Right cardiac atrium (tissue), 5 donors: ENCODE measurements around the gene DNMT1. TPM values are rescaled to one million over a fixed set of nuclear protein-coding genes. Genes with fewer than 3 reads are reported as not detected.

ENCODE experiments used
- ATAC-seq, 2 donors: fragments of 200-7000 bp; cut with Tn5 transposase; one replicate each; pipeline versions ENCODE4 v1.8.0 to v1.9.1; 2020; ENCODE audit warnings: moderate library complexity in 2 of 2, mild to moderate bottlenecking in 1 of 2
- DNase-seq, 3 donors: peaks; one replicate each; pipeline ENCODE4 v3.0.0-alpha.2; 2020
- H3K27ac ChIP-seq: one replicate; pipeline ENCODE4 v1.5.1; 2013; ENCODE audit warnings: mild to moderate bottlenecking, low read length, control low read depth, moderate library complexity
- H3K27me3 ChIP-seq: one replicate; pipeline ENCODE4 v1.6.1; 2013; ENCODE audit not compliant: control insufficient read depth, insufficient read depth
- H3K4me1 ChIP-seq: one replicate; pipeline ENCODE4 v1.6.1; 2013; ENCODE audit warnings: low read length; ENCODE audit not compliant: control insufficient read depth, insufficient read depth
- H3K4me3 ChIP-seq: one replicate; pipeline ENCODE4 v1.5.1; 2013; ENCODE audit warnings: low read length, control low read depth
- H3K9me3 ChIP-seq: one replicate; pipeline ENCODE4 v1.6.1; 2013; ENCODE audit warnings: low read length; ENCODE audit not compliant: control insufficient read depth
- WGBS: extraction: QIAGEN DNeasy Blood & Tissue Kit; methylation state at CpG from one replicate; pipeline ENCODE4 v1.1.7; 2013; 5-methylcytosine and 5-hydroxymethylcytosine counted together
- intact Hi-C, 4 donors: fragments of 100-400 bp; cut with DNase I; formaldehyde crosslinking; loops; one replicate each; pipeline versions ENCODE4 v1.11.0 to v1.14.0; 2022 to 2023
- polyA plus RNA-seq: library from polyadenylated mRNA; stranded (reverse); fragments of 200-250 nt; gene quantifications from one replicate; pipeline ENCODE4 v1.2.3, GENCODE V29; 2013
- total RNA-seq, 4 donors: library from RNA; stranded (reverse); fragmentation: NEBNext Ultra II Directional; extraction: Animal tissue kit (Norgen Biotek cat#: 25700); gene quantifications; one replicate each; pipeline ENCODE4 v1.2.1, GENCODE V29; 2021
- donor health status: healthy with polysubstance abuse.
- donor health status: DM: no; HTN: yes; CAD: no.
- donor health status: DM: no; HTN: no; CAD: no.
- donor health status: DM: no; HTN: yes; CAD: no; lungs with severe emphysema.
- donor health status: DM: yes; HTN: yes; CAD: no.

DNMT1 gene
- total and polyA plus RNA-seq, 5 donors = 19.3 to 37.2 (median 27.2) TPM

- intact Hi-C loops = no loop called here
- Histone ChIP-seq H3K9me3 (no peaks in the 10 kb centered on the region), H3K4me1 (peaks cover 5% of the 10 kb centered on the region), H3K27ac (no peak overlapping the region), H3K27me3 (no peaks in the 10 kb centered on the region), H3K4me3 (no peak overlapping the region)
- DNase-seq (peak in 1 of 3 donors; percentile 64), ATAC-seq (peak; percentile 1 to 5)
- WGBS = 88% methylated on average over 43 of the region's 43 CpGs
Measured at GRCh38 chr19:10113964-10114650, 80.6 kb downstream of the DNMT1 start.

GRCh38 chr19:10113592-10113963, 81.2 kb downstream of the DNMT1 start:
- ATAC-seq (peak in 1 of 2 donors; percentile 4), DNase-seq (peak in 2 of 3 donors; percentile 26 to 50)
- H3K27me3 ChIP-seq = no peaks in the 10 kb centered on the region
- no peaks in the 10 kb centered on the region for H3K4me1 ChIP-seq
- H3K27ac ChIP-seq = no peak overlapping the region
- no peaks in the 10 kb centered on the region for H3K9me3 ChIP-seq
- WGBS = 66% methylated on average over 19 of the region's 19 CpGs
- H3K4me3 ChIP-seq = no peak overlapping the region
- intact Hi-C loops = no loop called here

GRCh38 chr19:10112895-10113591, 81.7 kb downstream of the DNMT1 start:
- 23% methylated on average over 25 of the region's 25 CpGs for WGBS
- H3K27me3 ChIP-seq = no peaks in the 10 kb centered on the region
- no peak overlapping the region for H3K27ac ChIP-seq
- intact Hi-C loops = no loop called here
- H3K4me1 ChIP-seq = no peaks in the 10 kb centered on the region
- ATAC-seq (peak; percentile 14 to 20), DNase-seq (peak; percentile 52 to 84 (median 76))
- no peak overlapping the region for H3K4me3 ChIP-seq
- H3K9me3 ChIP-seq = no peaks in the 10 kb centered on the region

DNA sequence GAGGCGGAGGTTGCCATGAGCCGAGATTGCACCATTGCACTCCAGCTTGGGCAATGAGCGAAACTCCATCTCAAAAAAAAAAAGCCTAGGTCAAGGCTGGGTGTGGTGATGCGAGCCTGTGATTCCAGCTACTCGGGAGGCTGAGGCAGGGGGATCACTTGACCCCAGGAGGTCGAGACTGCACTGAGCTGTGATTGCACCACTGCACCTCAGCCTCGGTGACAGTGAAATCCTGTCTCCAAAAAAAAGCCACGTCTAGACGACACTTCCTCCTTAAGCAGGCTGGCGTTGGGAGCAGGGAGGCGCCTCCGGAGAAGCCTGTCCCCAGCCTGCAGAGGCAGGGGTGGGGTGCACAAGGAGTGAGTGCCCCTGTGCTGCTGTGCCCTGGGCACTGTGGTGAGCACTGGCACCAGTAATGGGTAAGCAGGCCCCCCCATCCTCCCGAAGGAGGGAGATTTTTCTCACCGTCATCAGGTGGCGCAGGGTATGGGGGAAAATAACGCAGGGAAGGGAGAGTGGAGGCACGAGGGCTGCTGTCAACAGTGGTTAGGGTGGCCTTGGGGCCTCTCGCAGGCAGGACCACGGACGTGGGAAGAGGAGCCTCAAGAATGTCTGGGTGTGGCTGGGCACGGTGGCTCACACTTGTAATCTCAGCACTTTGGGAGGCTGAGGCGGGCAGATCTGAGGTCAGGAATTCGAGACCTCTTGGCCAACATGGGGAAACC, 82.6 kb downstream of the DNMT1 start:
- no peak overlapping the region for H3K4me3 ChIP-seq
- no peaks in the 10 kb centered on the region for H3K9me3 ChIP-seq
- intact Hi-C loops = no loop called here

GRCh38 chr19:10111405-10111811, 83.3 kb downstream of the DNMT1 start, which contains the start of gene P2RY11:
P2RY11 (plus strand) TSS chr19:10111693; CDS start chr19:10111722, 29 bp downstream.
- 54% methylated on average over 8 of the region's 8 CpGs for WGBS
- intact Hi-C loops = no loop called here
- DNase-seq (peak; percentile 31 to 67 (median 64)), ATAC-seq (no peak)
- H3K4me1 ChIP-seq = no peaks in the 10 kb centered on the region
- H3K9me3 ChIP-seq = no peaks in the 10 kb centered on the region
- no peak within 1 kb of the TSS for H3K27ac ChIP-seq
- no peaks in the 10 kb centered on the region for H3K27me3 ChIP-seq
- H3K4me3 ChIP-seq = no peak within 1 kb of the TSS

More for the DNA sequence above, 82.6 kb downstream of the DNMT1 start:
- ATAC-seq (peak in 1 of 2 donors; percentile 4), DNase-seq (peak; percentile 32 to 68 (median 60))
- no peak overlapping the region for H3K27ac ChIP-seq
- 46% methylated on average over 23 of the region's 23 CpGs for WGBS
- H3K4me1 ChIP-seq = no peaks in the 10 kb centered on the region
- H3K27me3 ChIP-seq = no peaks in the 10 kb centered on the region

GRCh38 chr19:10110972-10111317, 83.8 kb downstream of the DNMT1 start:
- Histone ChIP-seq H3K4me3 (no peak overlapping the region), H3K4me1 (no peaks in the 10 kb centered on the region), H3K27me3 (no peaks in the 10 kb centered on the region), H3K27ac (no peak overlapping the region), H3K9me3 (no peaks in the 10 kb centered on the region)
- DNase-seq = peak in 1 of 3 donors; percentile 59
- intact Hi-C loops = no loop called here
- no peak for ATAC-seq
- 90% methylated on average over 19 of the region's 19 CpGs for WGBS

DNA sequence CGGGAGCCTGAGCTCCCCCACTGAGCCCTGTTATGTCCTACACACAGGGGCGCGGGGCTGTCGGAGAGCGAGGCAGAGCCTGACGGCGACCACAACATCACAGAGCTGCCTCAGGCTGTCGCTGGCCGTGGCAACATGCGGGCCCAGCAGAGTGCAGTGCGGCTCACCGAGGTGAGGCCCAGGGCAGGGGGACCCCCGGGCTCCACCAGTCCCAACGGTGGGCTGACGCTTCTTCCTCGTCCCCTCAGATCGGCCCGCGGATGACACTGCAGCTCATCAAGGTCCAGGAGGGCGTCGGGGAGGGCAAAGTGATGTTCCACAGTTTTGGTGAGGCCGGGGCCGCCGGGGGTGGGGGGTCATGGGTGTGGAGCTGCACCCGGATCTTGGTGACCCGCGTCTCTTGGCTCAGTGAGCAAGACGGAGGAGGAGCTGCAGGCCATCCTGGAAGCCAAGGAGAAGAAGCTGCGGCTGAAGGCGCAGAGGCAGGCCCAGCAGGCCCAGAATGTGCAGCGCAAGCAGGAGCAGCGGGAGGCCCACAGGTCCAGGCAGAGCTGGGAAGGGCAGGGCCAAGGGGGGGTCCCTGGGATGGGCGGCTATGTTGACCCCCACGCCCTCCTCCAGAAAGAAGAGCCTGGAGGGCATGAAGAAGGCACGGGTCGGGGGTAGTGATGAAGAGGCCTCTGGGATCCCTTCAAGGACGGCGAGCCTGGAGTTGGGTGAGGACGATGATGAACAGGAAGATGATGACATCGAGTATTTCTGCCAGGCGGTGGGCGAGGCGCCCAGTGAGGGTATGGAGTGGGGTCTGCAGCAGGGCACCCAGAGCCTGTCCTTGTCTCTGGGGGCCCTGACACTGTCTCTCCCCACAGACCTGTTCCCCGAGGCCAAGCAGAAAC, 84.4 kb downstream of the DNMT1 start:
- H3K4me3 ChIP-seq = no peak overlapping the region

GRCh38 chr19:10109528-10109927, 85.2 kb downstream of the DNMT1 start:
- no peak overlapping the region for H3K4me3 ChIP-seq
- H3K4me1 ChIP-seq = no peaks in the 10 kb centered on the region
- no peak overlapping the region for H3K27ac ChIP-seq
- ATAC-seq (no peak), DNase-seq (peak in 1 of 3 donors; percentile 35)
- no peaks in the 10 kb centered on the region for H3K27me3 ChIP-seq
- WGBS = 86% methylated on average over 14 of the region's 14 CpGs
- no peaks in the 10 kb centered on the region for H3K9me3 ChIP-seq
- intact Hi-C loops = loop anchor here in 1 of 4 donors (10.0 kb wide), 1 partner anchor 125 kb away; the partner anchor contains the start of gene S1PR2

More for the DNA sequence above, 84.4 kb downstream of the DNMT1 start:
- peak in 2 of 3 donors; percentile 51 to 71 for DNase-seq
- H3K9me3 ChIP-seq = no peaks in the 10 kb centered on the region
- H3K27me3 ChIP-seq = no peaks in the 10 kb centered on the region
- intact Hi-C loops = no loop called here
- ATAC-seq = no peak
- H3K4me1 ChIP-seq = no peaks in the 10 kb centered on the region
- WGBS = 91% methylated on average over 44 of the region's 44 CpGs
- H3K27ac ChIP-seq = no peak overlapping the region

DNA sequence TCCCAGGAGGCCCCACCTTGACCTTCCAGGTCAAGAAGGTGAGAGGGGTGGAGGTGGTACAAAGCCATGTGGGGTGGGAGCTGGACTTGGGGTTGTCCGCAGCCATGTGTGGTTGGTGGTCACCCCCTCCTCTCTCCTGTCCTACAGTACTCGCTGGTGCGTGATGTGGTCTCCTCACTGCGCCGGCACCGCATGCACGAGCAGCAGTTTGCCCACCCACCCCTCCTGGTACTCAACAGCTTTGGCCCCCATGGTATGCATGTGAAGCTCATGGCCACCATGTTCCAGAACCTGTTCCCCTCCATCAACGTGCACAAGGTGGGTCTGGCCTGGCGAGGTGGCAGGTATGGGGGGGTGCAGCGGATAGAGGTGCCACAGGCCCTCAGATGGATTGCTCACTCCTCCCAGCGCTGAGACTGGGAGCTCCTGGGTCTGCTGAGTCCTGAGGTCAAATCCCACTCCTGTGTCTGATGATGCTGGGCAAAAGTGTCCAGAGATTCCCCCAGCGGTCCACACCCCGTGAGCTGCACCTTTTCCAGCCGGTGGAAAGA, 86.9 kb downstream of the DNMT1 start:
- Histone ChIP-seq H3K4me3 (no peak overlapping the region), H3K9me3 (no peaks in the 10 kb centered on the region), H3K27me3 (no peaks in the 10 kb centered on the region), H3K4me1 (no peaks in the 10 kb centered on the region), H3K27ac (no peak overlapping the region)
- 92% methylated on average over 14 of the region's 14 CpGs for WGBS
- ATAC-seq (no peak), DNase-seq (peak in 2 of 3 donors; percentile 30 to 48)
- intact Hi-C loops = loop anchor here in 1 of 4 donors (10.0 kb wide), 1 partner anchor 127 kb away; the partner anchor contains the start of gene S1PR2

DNA sequence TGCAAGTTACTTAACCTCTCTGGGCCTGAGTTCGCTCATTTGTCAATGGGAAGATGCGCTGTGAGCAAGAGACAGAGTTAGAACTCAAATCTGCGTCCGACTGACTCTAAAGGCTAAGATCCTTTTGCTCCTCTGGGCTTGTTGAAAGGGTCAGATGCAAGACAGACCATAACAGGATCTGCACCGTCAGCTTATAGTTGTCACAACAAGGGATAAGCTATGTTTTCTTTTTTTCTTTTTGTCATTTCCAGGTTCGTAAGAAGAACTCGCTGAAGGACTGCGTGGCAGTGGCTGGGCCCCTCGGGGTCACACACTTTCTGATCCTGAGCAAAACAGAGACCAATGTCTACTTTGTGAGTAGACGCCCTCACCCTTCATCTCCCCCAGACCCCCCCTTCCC, 87.5 kb downstream of the DNMT1 start:
- peak in 1 of 3 donors; percentile 25 for DNase-seq
- H3K27me3 ChIP-seq = no peaks in the 10 kb centered on the region
- no peaks in the 10 kb centered on the region for H3K4me1 ChIP-seq
- intact Hi-C loops = loop anchor here in 1 of 4 donors (10.0 kb wide), 1 partner anchor 128 kb away; the partner anchor contains the start of gene S1PR2
- H3K4me3 ChIP-seq = peak overlapping the region; percentile 63
- no peak overlapping the region for H3K27ac ChIP-seq
- H3K9me3 ChIP-seq = no peaks in the 10 kb centered on the region
- 73% methylated on average over 10 of the region's 10 CpGs for WGBS
- ATAC-seq = no peak
